SU-DHL-6 (cell line): ENCODE data around the gene WDR45.

Source experiments
- H2AFZ ChIP-seq: fragments of 200-600 bp; sonication (generic); 2 replicates; pipeline ENCODE4 v1.6.1; 2014; ENCODE audit warnings: low read depth, mild to moderate bottlenecking, moderate library complexity, mixed read lengths, antibody characterized with exemption, low read length; ENCODE audit not compliant: severe bottlenecking
- H3F3A ChIP-seq: fragments of 200-600 bp; shearing (Covaris generic); 2 replicates; pipeline ENCODE4 v1.6.0; 2016; ENCODE audit warnings: antibody characterized with exemption, mild to moderate bottlenecking; ENCODE audit not compliant: insufficient read depth
- H3K27ac ChIP-seq: fragments of 200-600 bp; sonication (generic); 2 replicates; pipeline ENCODE4 v1.5.1; 2016; ENCODE audit warnings: low read depth, mild to moderate bottlenecking, low read length, moderate library complexity, mixed read lengths
- H3K27me3 ChIP-seq: fragments of 200-600 bp; sonication (generic), shearing (Covaris generic); 2 replicates; pipeline ENCODE4 v1.6.0; 2014; ENCODE audit warnings: mild to moderate bottlenecking, low read length
- H3K36me3 ChIP-seq: fragments of 200-600 bp; sonication (generic); 2 replicates; pipeline ENCODE4 v1.6.1; 2014; ENCODE audit warnings: mild to moderate bottlenecking, low read length, mixed read lengths
- H3K4me2 ChIP-seq: fragments of 300-600, 200-600 bp; shearing (Covaris generic), sonication (generic); 2 replicates; pipeline ENCODE4 v1.6.0; 2014; ENCODE audit warnings: low read length, low read depth, mild to moderate bottlenecking; ENCODE audit not compliant: poor library complexity, severe bottlenecking
- H3K4me3 ChIP-seq: fragments of 200-600 bp; sonication (generic); 2 replicates; pipeline ENCODE4 v1.5.1; 2014; ENCODE audit warnings: antibody characterized with exemption, low read length, mild to moderate bottlenecking, mixed read lengths; ENCODE audit not compliant: insufficient read depth, poor library complexity, severe bottlenecking
- H3K79me2 ChIP-seq: fragments of 200-600 bp; sonication (generic); 2 replicates; pipeline ENCODE4 v1.6.1; 2014; ENCODE audit warnings: mild to moderate bottlenecking, low read length, moderate library complexity; ENCODE audit not compliant: insufficient read depth
- H3K9ac ChIP-seq: fragments of 200-600 bp; sonication (generic); 2 replicates; pipeline ENCODE4 v1.7.0; 2014; ENCODE audit warnings: mild to moderate bottlenecking, low read length
- H3K9me2 ChIP-seq: fragments of 200-600 bp; sonication (generic); replicated peaks from 2 replicates; pipeline ENCODE4 v1.6.1; 2014; ENCODE audit warnings: low read length; ENCODE audit not compliant: insufficient read depth
- H3K9me3 ChIP-seq: fragments of 200-600 bp; sonication (generic); 2 replicates; pipeline ENCODE4 v1.6.1; 2014; ENCODE audit warnings: low read length, mixed read lengths; ENCODE audit not compliant: insufficient read depth
- H4K20me1 ChIP-seq: fragments of 200-600 bp; sonication (generic); 2 replicates; pipeline ENCODE4 v1.6.1; 2014; ENCODE audit warnings: low read depth, mild to moderate bottlenecking, antibody characterized with exemption, low read length, moderate library complexity, mixed read lengths
- EZH2phosphoT487 ChIP-seq: fragments of 200-600 bp; sonication (generic), shearing (Covaris generic); conservative IDR thresholded peaks from 2 replicates; pipeline ENCODE4 v1.6.1; 2018; ENCODE audit warnings: mild to moderate bottlenecking, antibody characterized with exemption, low read length, moderate library complexity, mixed read lengths
- TF ChIP-seq, protein P1 (sequence below): fragments of 200-600 bp; sonication (generic); IDR thresholded peaks from one replicate; pipeline ENCODE4 v1.5.1; 2017; ENCODE audit warnings: antibody characterized with exemption, mild to moderate bottlenecking, low read length, moderate library complexity; ENCODE audit not compliant: insufficient read depth, poor library complexity, severe bottlenecking

Gene WDR45

DNA sequence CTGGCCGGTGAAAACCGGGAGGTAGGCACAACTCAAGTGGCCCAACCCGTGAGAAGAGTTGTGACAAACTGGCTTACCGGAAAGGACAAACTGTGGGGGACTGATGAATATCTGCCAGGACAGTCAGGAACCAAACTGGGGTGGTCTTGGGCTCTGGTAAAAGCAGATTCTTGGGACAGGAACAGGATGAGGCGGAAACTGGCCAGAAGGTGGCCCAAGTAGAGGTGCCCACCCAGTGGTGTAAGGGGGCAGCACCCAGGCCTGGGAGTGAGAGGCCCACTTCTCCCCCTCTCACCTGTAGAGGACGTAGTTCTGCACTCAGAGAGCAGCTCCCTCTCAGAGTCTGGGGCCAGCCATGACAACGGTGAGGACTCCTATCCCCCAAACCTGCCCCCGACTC is 15.0 kb downstream of the WDR45 start:
- Histone ChIP-seq H3F3A (no peaks in the 10 kb centered on the region; the same call in 1 of the 2 replicates), H3K79me2 (no peaks in the 10 kb centered on the region), H3K4me3 (no peak overlapping the region), H3K4me2 (no peak overlapping the region), H3K9me3 (no peaks in the 10 kb centered on the region), H3K27ac (no peak overlapping the region), H3K36me3 (no peaks in the 10 kb centered on the region), H2AFZ (no peak overlapping the region), H3K27me3 (no peaks in the 10 kb centered on the region), H4K20me1 (no peaks in the 10 kb centered on the region), H3K9me2 (no peaks in the 10 kb centered on the region), H3K9ac (no peak overlapping the region)
- TF ChIP-seq, protein P1, sequence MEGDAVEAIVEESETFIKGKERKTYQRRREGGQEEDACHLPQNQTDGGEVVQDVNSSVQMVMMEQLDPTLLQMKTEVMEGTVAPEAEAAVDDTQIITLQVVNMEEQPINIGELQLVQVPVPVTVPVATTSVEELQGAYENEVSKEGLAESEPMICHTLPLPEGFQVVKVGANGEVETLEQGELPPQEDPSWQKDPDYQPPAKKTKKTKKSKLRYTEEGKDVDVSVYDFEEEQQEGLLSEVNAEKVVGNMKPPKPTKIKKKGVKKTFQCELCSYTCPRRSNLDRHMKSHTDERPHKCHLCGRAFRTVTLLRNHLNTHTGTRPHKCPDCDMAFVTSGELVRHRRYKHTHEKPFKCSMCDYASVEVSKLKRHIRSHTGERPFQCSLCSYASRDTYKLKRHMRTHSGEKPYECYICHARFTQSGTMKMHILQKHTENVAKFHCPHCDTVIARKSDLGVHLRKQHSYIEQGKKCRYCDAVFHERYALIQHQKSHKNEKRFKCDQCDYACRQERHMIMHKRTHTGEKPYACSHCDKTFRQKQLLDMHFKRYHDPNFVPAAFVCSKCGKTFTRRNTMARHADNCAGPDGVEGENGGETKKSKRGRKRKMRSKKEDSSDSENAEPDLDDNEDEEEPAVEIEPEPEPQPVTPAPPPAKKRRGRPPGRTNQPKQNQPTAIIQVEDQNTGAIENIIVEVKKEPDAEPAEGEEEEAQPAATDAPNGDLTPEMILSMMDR, result no peak
- TF ChIP-seq EZH2phosphoT487, result no peak

DNA sequence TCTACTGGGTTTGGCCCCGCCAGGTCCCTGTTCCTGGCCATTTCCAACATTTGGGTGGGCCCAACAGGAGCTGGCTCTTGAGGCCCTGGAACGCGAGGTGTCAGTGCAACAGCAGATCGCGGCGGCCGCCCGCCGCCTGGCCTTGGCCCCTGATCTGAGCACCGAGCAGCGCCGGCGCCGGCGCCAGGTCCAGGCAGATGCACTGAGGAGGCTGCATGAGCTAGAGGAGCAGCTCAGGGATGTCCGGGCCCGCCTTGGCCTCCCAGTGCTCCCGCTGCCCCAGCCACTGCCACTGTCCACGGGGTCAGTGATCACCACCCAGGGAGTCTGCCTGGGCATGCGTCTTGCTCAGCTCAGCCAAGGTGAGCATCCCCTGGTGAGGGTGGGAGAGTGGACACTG is 15.4 kb downstream of the WDR45 start:
- no peaks in the 10 kb centered on the region; the same call in 1 of the 2 replicates for H3F3A ChIP-seq
- no peaks in the 10 kb centered on the region for H3K36me3 ChIP-seq
- H3K9me3 ChIP-seq, result no peaks in the 10 kb centered on the region
- no peak overlapping the region for H2AFZ ChIP-seq
- no peaks in the 10 kb centered on the region for H3K27me3 ChIP-seq
- no peak overlapping the region for H3K4me2 ChIP-seq
- H4K20me1 ChIP-seq, result no peaks in the 10 kb centered on the region
- H3K4me3 ChIP-seq, result no peak overlapping the region
- no peak overlapping the region for H3K27ac ChIP-seq
- no peak for TF ChIP-seq EZH2phosphoT487
- TF ChIP-seq, protein P1, result no peak
- no peaks in the 10 kb centered on the region for H3K79me2 ChIP-seq
- no peaks in the 10 kb centered on the region for H3K9me2 ChIP-seq
- no peak overlapping the region for H3K9ac ChIP-seq

- no peaks in the 10 kb centered on the region for H3K27me3 ChIP-seq
- H3K4me3 ChIP-seq, result no peak overlapping the region
- H3K4me2 ChIP-seq, result no peak overlapping the region
- H3K79me2 ChIP-seq, result no peaks in the 10 kb centered on the region
- H3K9me3 ChIP-seq, result no peaks in the 10 kb centered on the region
- H3F3A ChIP-seq, result no peaks in the 10 kb centered on the region; the same call in 1 of the 2 replicates
- H3K36me3 ChIP-seq, result no peaks in the 10 kb centered on the region
- no peaks in the 10 kb centered on the region for H4K20me1 ChIP-seq
- H3K27ac ChIP-seq, result no peak overlapping the region
- TF ChIP-seq EZH2phosphoT487, result no peak
- TF ChIP-seq, protein P1, result no peak
- no peak overlapping the region for H2AFZ ChIP-seq
- H3K9me2 ChIP-seq, result no peaks in the 10 kb centered on the region
- H3K9ac ChIP-seq, result no peak overlapping the region
These were observed 16.0 kb downstream of the WDR45 start for GRCh38 chrX:49063715-49064114.
